SU-DHL-6 (cell line): ENCODE data around the gene COL23A1.

ENCODE experiments used
- EZH2phosphoT487 ChIP-seq: fragments of 200-600 bp; sonication (generic), shearing (Covaris generic); conservative IDR thresholded peaks from 2 replicates; pipeline ENCODE4 v1.6.1; 2018; ENCODE audit warnings: mild to moderate bottlenecking, antibody characterized with exemption, low read length, moderate library complexity, mixed read lengths
- TF ChIP-seq, protein P1 (sequence below): fragments of 200-600 bp; sonication (generic); IDR thresholded peaks from one replicate; pipeline ENCODE4 v1.5.1; 2017; ENCODE audit warnings: antibody characterized with exemption, mild to moderate bottlenecking, low read length, moderate library complexity; ENCODE audit not compliant: insufficient read depth, poor library complexity, severe bottlenecking

GRCh38 chr5:178421699-178422399, 168.3 kb downstream of the COL23A1 start:
- TF ChIP-seq, protein P1, sequence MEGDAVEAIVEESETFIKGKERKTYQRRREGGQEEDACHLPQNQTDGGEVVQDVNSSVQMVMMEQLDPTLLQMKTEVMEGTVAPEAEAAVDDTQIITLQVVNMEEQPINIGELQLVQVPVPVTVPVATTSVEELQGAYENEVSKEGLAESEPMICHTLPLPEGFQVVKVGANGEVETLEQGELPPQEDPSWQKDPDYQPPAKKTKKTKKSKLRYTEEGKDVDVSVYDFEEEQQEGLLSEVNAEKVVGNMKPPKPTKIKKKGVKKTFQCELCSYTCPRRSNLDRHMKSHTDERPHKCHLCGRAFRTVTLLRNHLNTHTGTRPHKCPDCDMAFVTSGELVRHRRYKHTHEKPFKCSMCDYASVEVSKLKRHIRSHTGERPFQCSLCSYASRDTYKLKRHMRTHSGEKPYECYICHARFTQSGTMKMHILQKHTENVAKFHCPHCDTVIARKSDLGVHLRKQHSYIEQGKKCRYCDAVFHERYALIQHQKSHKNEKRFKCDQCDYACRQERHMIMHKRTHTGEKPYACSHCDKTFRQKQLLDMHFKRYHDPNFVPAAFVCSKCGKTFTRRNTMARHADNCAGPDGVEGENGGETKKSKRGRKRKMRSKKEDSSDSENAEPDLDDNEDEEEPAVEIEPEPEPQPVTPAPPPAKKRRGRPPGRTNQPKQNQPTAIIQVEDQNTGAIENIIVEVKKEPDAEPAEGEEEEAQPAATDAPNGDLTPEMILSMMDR, result no peak
- no peak for TF ChIP-seq EZH2phosphoT487
